H1 (cell line): Measurements from ENCODE around the gene TMEM63A. TPM values are rescaled to one million over a fixed set of nuclear protein-coding genes. Genes with fewer than 3 reads are reported as not detected.
A peak's percentile ranks its signal among the peaks of the same experiment; 100 is the strongest.

ENCODE experiments used
- CTCF ChIA-PET: fragments of 300-600 bp; sonication (Branson Sonifier 250); formaldehyde crosslinking; loops from one replicate; lab custom pipeline; 2021; ENCODE audit not compliant: partially characterized antibody; lab: Charles Lee
- POLR2A ChIA-PET: fragments of 300-600 bp; sonication (Branson Sonifier 250); formaldehyde crosslinking; loops from one replicate; lab custom pipeline; 2021; ENCODE audit warnings: inconsistent platforms; ENCODE audit not compliant: partially characterized antibody; lab: Charles Lee
- DNase-seq, 2 experiments: peaks; one replicate each; pipeline versions ENCODE4 v3.0.0 to v3.0.0-alpha.2; 2010 to 2022; ENCODE audit warnings: low spot score in 2 of 2, low read depth in 1 of 2, mixed read lengths in 1 of 2
- FAIRE-seq: peaks from 2 replicates; lab custom pipeline; 2011; peaks lifted over from hg19 to GRCh38; lab: Jason Lieb, UNC
- H2AFZ ChIP-seq: 2 replicates; pipeline ENCODE4 v1.8.1; 2012; ENCODE audit warnings: low read length, inconsistent platforms
- H2AK5ac ChIP-seq: 2 replicates; pipeline ENCODE4 v1.6.1; 2013; ENCODE audit warnings: low read depth, low read length
- H2BK120ac ChIP-seq: replicated peaks from 2 replicates; pipeline ENCODE3; 2013; ENCODE audit warnings: low read depth, low read length, inconsistent platforms
- H2BK12ac ChIP-seq: 2 replicates; pipeline ENCODE4 v1.6.1; 2013; ENCODE audit warnings: low read depth, low read length
- H2BK15ac ChIP-seq: 2 replicates; pipeline ENCODE4 v1.6.1; 2013; ENCODE audit warnings: low read length
- H2BK20ac ChIP-seq: 2 replicates; pipeline ENCODE4 v1.6.1; 2013; ENCODE audit warnings: low read length
- H2BK5ac ChIP-seq: 2 replicates; pipeline ENCODE4 v1.6.1; 2013; ENCODE audit warnings: low read depth, low read length
- H3K14ac ChIP-seq: 2 replicates; pipeline ENCODE4 v1.6.1; 2013; ENCODE audit warnings: inconsistent platforms; ENCODE audit not compliant: insufficient read length
- H3K18ac ChIP-seq: 2 replicates; pipeline ENCODE4 v1.6.1; 2013; ENCODE audit warnings: low read length; ENCODE audit errors: extremely low read depth
- H3K23ac ChIP-seq: 2 replicates; pipeline ENCODE4 v1.6.1; 2013; ENCODE audit warnings: inconsistent platforms; ENCODE audit not compliant: insufficient read length
- H3K23me2 ChIP-seq: 2 replicates; pipeline ENCODE4 v1.6.1; 2013; ENCODE audit warnings: low read depth, low read length
- H3K27ac ChIP-seq: 2 replicates; pipeline ENCODE4 v1.6.1; 2011; ENCODE audit warnings: low read depth, low read length, inconsistent platforms
- H3K27me3 ChIP-seq, 4 experiments: replicated peaks in 1 of 4; 1 replicate in 1 of 4; 2 replicates in 3 of 4; pipeline versions ENCODE4 v1.6.1 to v1.8.1; 2011 to 2013; ENCODE audit warnings: low read length in 3 of 4, mild to moderate bottlenecking in 3 of 4, inconsistent platforms in 2 of 4, mixed read lengths in 2 of 4, moderate library complexity in 1 of 4; ENCODE audit not compliant: control insufficient read depth in 3 of 4, insufficient read depth in 3 of 4; ENCODE audit errors: extremely low read depth in 1 of 4
- H3K36me3 ChIP-seq, 4 experiments: 2 replicates each; pipeline versions ENCODE4 v1.6.1 to v1.8.1; 2011 to 2013; ENCODE audit warnings: mild to moderate bottlenecking in 4 of 4, low read length in 3 of 4, moderate library complexity in 2 of 4, control low read depth in 1 of 4, inconsistent platforms in 1 of 4; ENCODE audit not compliant: insufficient read depth in 4 of 4, control insufficient read depth in 2 of 4
- H3K4ac ChIP-seq: replicated peaks from 2 replicates; pipeline ENCODE3; 2013; ENCODE audit warnings: low read length, low read depth, mixed read lengths, inconsistent platforms; ENCODE audit not compliant: insufficient read length
- H3K4me1 ChIP-seq, 4 experiments: replicated peaks in 1 of 4; 1 replicate in 1 of 4; 2 replicates in 3 of 4; pipeline versions ENCODE4 v1.6.1 to v1.8.1; 2011 to 2013; ENCODE audit warnings: low read length in 3 of 4, inconsistent platforms in 2 of 4, mixed read lengths in 1 of 4; ENCODE audit not compliant: insufficient read depth in 4 of 4, control insufficient read depth in 3 of 4
- H3K4me2 ChIP-seq, 2 experiments: 2 replicates each; pipeline versions ENCODE4 v1.6.1 to v1.8.1; 2011 to 2013; ENCODE audit warnings: low read depth in 2 of 2, low read length in 2 of 2, control low read depth in 1 of 2, inconsistent platforms in 1 of 2, mild to moderate bottlenecking in 1 of 2; ENCODE audit not compliant: insufficient read depth in 1 of 2
- H3K4me3 ChIP-seq, 4 experiments: fragments of 200-600, 300-600 bp in 1 of 4; sonication (generic), shearing (Covaris generic), sonication (Bioruptor Twin) in 1 of 4; 2 replicates each; pipeline versions ENCODE4 v1.5.1 to v1.8.1; 2011 to 2016; ENCODE audit warnings: low read length in 4 of 4, low read depth in 3 of 4, control low read depth in 2 of 4, inconsistent platforms in 2 of 4, mild to moderate bottlenecking in 2 of 4, mixed read lengths in 1 of 4, moderate library complexity in 1 of 4; ENCODE audit not compliant: insufficient read depth in 2 of 4; ENCODE audit errors: extremely low read depth in 1 of 4
- H3K56ac ChIP-seq: replicated peaks from 2 replicates; pipeline ENCODE3; 2013; ENCODE audit warnings: low read depth, mild to moderate bottlenecking, mixed read lengths, low read length, inconsistent platforms; ENCODE audit not compliant: insufficient read length
- H3K79me1 ChIP-seq: 2 replicates; pipeline ENCODE4 v1.6.1; 2013; ENCODE audit warnings: low read depth, low read length, control low read depth
- H3K79me2 ChIP-seq, 2 experiments: 2 replicates each; pipeline versions ENCODE4 v1.6.1 to v1.8.1; 2012 to 2013; ENCODE audit warnings: low read length in 2 of 2, mild to moderate bottlenecking in 2 of 2, inconsistent platforms in 1 of 2; ENCODE audit not compliant: insufficient read depth in 2 of 2, control insufficient read depth in 1 of 2
- H3K9ac ChIP-seq, 4 experiments: replicated peaks in 1 of 4; 1 replicate in 1 of 4; 2 replicates in 3 of 4; pipeline versions ENCODE4 v1.6.1 to v1.8.1; 2011 to 2013; ENCODE audit warnings: low read depth in 3 of 4, low read length in 3 of 4, control low read depth in 2 of 4, mild to moderate bottlenecking in 2 of 4, moderate library complexity in 2 of 4, inconsistent platforms in 1 of 4; ENCODE audit errors: extremely low read depth in 1 of 4
- H3K9me3 ChIP-seq, 2 experiments: 2 replicates each; pipeline versions ENCODE4 v1.6.1 to v1.8.1; 2012 to 2013; ENCODE audit warnings: mild to moderate bottlenecking in 2 of 2, moderate library complexity in 2 of 2, control low read depth in 1 of 2, inconsistent platforms in 1 of 2, low read depth in 1 of 2, low read length in 1 of 2, mixed read lengths in 1 of 2; ENCODE audit not compliant: insufficient read depth in 2 of 2
- H4K20me1 ChIP-seq, 2 experiments: replicated peaks in 1 of 2; 2 replicates each; pipeline versions ENCODE3 to v1.8.1; 2011 to 2013; ENCODE audit warnings: inconsistent platforms in 2 of 2, low read length in 2 of 2, mild to moderate bottlenecking in 1 of 2; ENCODE audit not compliant: insufficient read depth in 2 of 2, control insufficient read depth in 1 of 2
- H4K5ac ChIP-seq: 2 replicates; pipeline ENCODE4 v1.6.1; 2013; ENCODE audit warnings: low read length, low read depth, mixed read lengths, inconsistent platforms; ENCODE audit not compliant: insufficient read length
- H4K8ac ChIP-seq: 2 replicates; pipeline ENCODE4 v1.8.0; 2013; ENCODE audit warnings: mild to moderate bottlenecking, moderate library complexity, low read length, inconsistent platforms; ENCODE audit not compliant: insufficient read depth; ENCODE audit errors: extremely low read depth
- H4K91ac ChIP-seq: replicated peaks from 2 replicates; pipeline ENCODE3; 2013; ENCODE audit warnings: low read length, mixed read lengths, inconsistent platforms; ENCODE audit not compliant: insufficient read length
- ASH2L ChIP-seq: fragments of 200-600, 300-600 bp; sonication (generic); IDR thresholded peaks from one replicate; pipeline ENCODE4 v1.7.1; 2017; ENCODE audit warnings: low read length
- BACH1 ChIP-seq: IDR thresholded peaks from 2 replicates; pipeline ENCODE4 v1.6.1; 2012; ENCODE audit warnings: low read length, improper control_type of control experiment
- CEBPB ChIP-seq: IDR thresholded peaks from 2 replicates; pipeline ENCODE4 v1.6.1; 2012; ENCODE audit warnings: low read depth, low read length
- EGR1 ChIP-seq: IDR thresholded peaks from 2 replicates; pipeline ENCODE4 v1.6.1; 2011; ENCODE audit warnings: low read depth, low read length, borderline replicate concordance
- GTF2F1 ChIP-seq: IDR thresholded peaks from 2 replicates; pipeline ENCODE4 v1.6.1; 2012; ENCODE audit warnings: low read depth, low read length, improper control_type of control experiment, borderline replicate concordance
- POLR2AphosphoS5 ChIP-seq: IDR thresholded peaks from 2 replicates; pipeline ENCODE4 v1.6.1; 2011; ENCODE audit warnings: low read depth, low read length
- SUZ12 ChIP-seq: fragments of 200-600 bp; sonication (generic); IDR thresholded peaks from 2 replicates; pipeline ENCODE4 v1.6.1; 2012; ENCODE audit warnings: mild to moderate bottlenecking, inconsistent platforms, low read length, moderate library complexity, mixed read lengths
- WGBS, 2 experiments: shearing (Covaris generic) in 1 of 2; methylation state at CpG; one replicate each; pipeline versions ENCODE4 v1.1.6 to v1.1.7; 2013 to 2015; ENCODE audit warnings: low lambda C conversion rate in 2 of 2, mixed read lengths in 2 of 2, inconsistent platforms in 1 of 2, low coverage in 1 of 2, missing lambda C conversion rate in 1 of 2; ENCODE audit not compliant: insufficient replicate concordance in 2 of 2, insufficient coverage in 1 of 2, insufficient read length in 1 of 2; ENCODE audit errors: extremely low coverage in 1 of 2, missing lambda C conversion rate in 1 of 2; 5-methylcytosine and 5-hydroxymethylcytosine counted together
- polyA plus RNA-seq, 7 experiments: library from polyadenylated mRNA; depleted of rRNA in 3 of 7; stranded (reverse) in 5 of 7; unstranded in 2 of 7; fragments of >200 nt in 5 of 7; fragments of 200-250 nt in 2 of 7; gene quantifications; 1 replicate in 5 of 7; 2 replicates in 1 of 7; 4 replicates in 1 of 7; pipeline versions ENCODE4 v1.2.1 to v1.2.3, GENCODE V29; 2011 to 2013; ENCODE audit warnings: missing spikeins in 2 of 7, mixed read lengths in 2 of 7
- total RNA-seq: library from RNA; stranded (reverse); fragmentation: NEBNext Ultra II Directional; extraction: Animal tissue kit (Norgen Biotek cat#: 25700); gene quantifications from 2 replicates; pipeline ENCODE4 v1.2.1, GENCODE V29; 2021

The TMEM63A gene
- total and polyA plus RNA-seq, 2 of the 8 experiments (the other 6 are each of a cell fraction or from before 2014, with no cell fraction given) = 26.1 to 55.4 TPM

- H3K23ac ChIP-seq = no peak overlapping the region
- H3K56ac ChIP-seq = no peak overlapping the region
- no peak overlapping the region for H4K91ac ChIP-seq
- H3K4me1 ChIP-seq = peaks cover 0 to 7% (median 1%) of the 10 kb centered on the region in 4 experiments; a peak in 2 of 7 replicates
- H2AFZ ChIP-seq = no peak overlapping the region
- no peaks in the 10 kb centered on the region for H3K23me2 ChIP-seq
- H3K14ac ChIP-seq = no peak overlapping the region
- TF ChIP-seq ASH2L (no peak), SUZ12 (no peak), EGR1 (no peak), POLR2AphosphoS5 (no peak), CEBPB (no peak), GTF2F1 (no peak), BACH1 (no peak)
- H3K18ac ChIP-seq = no peak overlapping the region; the same call in 1 of the 2 replicates
- peak overlapping the region; percentile 88; the same call in 1 of the 2 replicates for H2BK15ac ChIP-seq
- CTCF ChIA-PET = interaction anchor here (0.6 to 18.7 kb wide), 5 partner anchors 10 to 433 kb away, joined by 3 to 406 read pairs (median 4); partner anchors contain the start of genes LEFTY1 and TMEM63A
- no peaks in the 10 kb centered on the region for H3K36me3 ChIP-seq
- 88% methylated on average over 7 of the region's 7 CpGs; no CpG with 5 or more reads in 1 of the 2 experiments for WGBS, 2 experiments
- H2BK20ac ChIP-seq = no peak overlapping the region
- H3K27me3 ChIP-seq = no peaks in the 10 kb centered on the region; a peak in 2 of 7 replicates
- H3K9ac ChIP-seq = no peak overlapping the region
- no peaks in the 10 kb centered on the region for H4K20me1 ChIP-seq
- no peak overlapping the region; the same call in 1 of the 2 replicates for H2BK5ac ChIP-seq
- no peak overlapping the region for H4K5ac ChIP-seq
- H4K8ac ChIP-seq = no peak overlapping the region
- FAIRE-seq (no peak), DNase-seq (no peak)
- H3K79me1 ChIP-seq = no peaks in the 10 kb centered on the region
- POLR2A ChIA-PET = interaction anchor here (1.1 to 2.3 kb wide), 2 partner anchors 9 to 14 kb away, joined by 3 to 8 read pairs; no protein-coding TSS in a partner anchor
- H2BK120ac ChIP-seq = no peak overlapping the region
- no peak overlapping the region for H3K4me2 ChIP-seq
- H2AK5ac ChIP-seq = 0 out of 2 replicates have a peak overlapping the region, but pooled peaks have one; percentile 47
- H3K9me3 ChIP-seq = no peaks in the 10 kb centered on the region
- 0 out of 2 replicates have a peak overlapping the region, but pooled peaks have one; percentile 27 for H2BK12ac ChIP-seq
- H3K4ac ChIP-seq = no peak overlapping the region
- no peak overlapping the region for H3K4me3 ChIP-seq
- H3K27ac ChIP-seq = no peak overlapping the region
- no peaks in the 10 kb centered on the region for H3K79me2 ChIP-seq
Observed at GRCh38 chr1:225907341-225907740, 25.2 kb upstream of the TMEM63A start.
